Measurements from ENCODE around the gene DNAH12.

DNA sequence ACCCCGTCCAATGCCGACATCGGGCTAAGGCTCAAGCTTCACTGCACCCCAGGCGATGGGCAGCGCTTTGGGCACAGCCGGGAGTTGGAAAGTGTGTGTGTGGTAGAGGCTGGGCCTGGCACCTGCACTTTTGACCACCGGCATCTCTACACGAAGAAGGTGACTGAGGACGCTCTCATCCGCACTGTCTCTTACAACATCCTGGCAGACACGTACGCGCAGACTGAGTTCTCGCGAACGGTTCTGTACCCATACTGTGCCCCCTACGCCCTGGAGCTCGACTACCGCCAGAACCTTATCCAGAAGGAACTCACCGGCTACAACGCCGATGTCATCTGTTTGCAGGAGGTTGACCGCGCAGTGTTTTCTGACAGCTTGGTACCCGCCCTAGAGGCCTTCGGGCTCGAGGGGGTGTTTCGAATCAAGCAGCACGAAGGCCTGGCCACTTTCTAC lies 13.0 kb upstream of the DNAH12 start:
- TF ChIP-seq, protein P1, sequence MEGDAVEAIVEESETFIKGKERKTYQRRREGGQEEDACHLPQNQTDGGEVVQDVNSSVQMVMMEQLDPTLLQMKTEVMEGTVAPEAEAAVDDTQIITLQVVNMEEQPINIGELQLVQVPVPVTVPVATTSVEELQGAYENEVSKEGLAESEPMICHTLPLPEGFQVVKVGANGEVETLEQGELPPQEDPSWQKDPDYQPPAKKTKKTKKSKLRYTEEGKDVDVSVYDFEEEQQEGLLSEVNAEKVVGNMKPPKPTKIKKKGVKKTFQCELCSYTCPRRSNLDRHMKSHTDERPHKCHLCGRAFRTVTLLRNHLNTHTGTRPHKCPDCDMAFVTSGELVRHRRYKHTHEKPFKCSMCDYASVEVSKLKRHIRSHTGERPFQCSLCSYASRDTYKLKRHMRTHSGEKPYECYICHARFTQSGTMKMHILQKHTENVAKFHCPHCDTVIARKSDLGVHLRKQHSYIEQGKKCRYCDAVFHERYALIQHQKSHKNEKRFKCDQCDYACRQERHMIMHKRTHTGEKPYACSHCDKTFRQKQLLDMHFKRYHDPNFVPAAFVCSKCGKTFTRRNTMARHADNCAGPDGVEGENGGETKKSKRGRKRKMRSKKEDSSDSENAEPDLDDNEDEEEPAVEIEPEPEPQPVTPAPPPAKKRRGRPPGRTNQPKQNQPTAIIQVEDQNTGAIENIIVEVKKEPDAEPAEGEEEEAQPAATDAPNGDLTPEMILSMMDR (IDR thresholded peaks at IDR 0.05; ENCODE audit: low read depth, low read length), result no peak
- TF ChIP-seq POLR2A (IDR thresholded peaks at IDR 0.05; ENCODE audit: extremely low read depth, insufficient read length), result no peak
